Kasumi-1 (cell line): ENCODE results near the gene KIFAP3.
A peak's percentile ranks its signal among the peaks of the same experiment; 100 is the strongest.
"Not testable (repeated sequence)": the region's sequence is repeated elsewhere in the genome, so short reads cannot be mapped to it uniquely, and the experiment has no call there.

Source experiments
- DNase-seq, 2 experiments: peaks; one replicate each; lab custom pipeline; 2025; lab: John Stamatoyannopoulos, UW

KIFAP3 gene

DNA sequence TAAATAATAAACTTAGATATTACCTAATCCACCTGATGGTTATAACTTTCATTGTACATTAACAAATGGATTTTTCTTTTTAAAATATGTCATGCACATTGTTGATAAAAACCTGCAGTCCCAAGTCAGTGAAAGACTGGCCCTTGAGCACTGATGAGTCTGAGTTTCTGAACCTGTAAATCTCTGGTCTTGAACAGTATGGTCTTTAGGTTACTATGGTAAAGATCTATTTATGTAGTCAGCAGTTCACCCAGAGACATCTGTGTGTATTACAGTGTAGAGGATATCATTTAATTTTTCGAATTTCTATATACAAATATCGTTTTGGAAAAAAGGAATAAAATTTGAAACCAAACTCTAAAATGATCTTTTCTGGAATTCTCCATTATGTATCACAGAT is 150.4 kb downstream of the KIFAP3 start:
- DNase-seq = no peak

- DNase-seq = no peak
Measured at GRCh38 chr1:169921080-169921479, 153.4 kb downstream of the KIFAP3 start.

GRCh38 chr1:169918927-169919326 is 155.6 kb downstream of the KIFAP3 start:
- no peak for DNase-seq

- DNase-seq = not testable (repeated sequence)
Measured at GRCh38 chr1:169918220-169918619, 156.3 kb downstream of the KIFAP3 start.

- DNase-seq = no peak
Measured at GRCh38 chr1:169915150-169915549, 159.3 kb downstream of the KIFAP3 start.

DNA sequence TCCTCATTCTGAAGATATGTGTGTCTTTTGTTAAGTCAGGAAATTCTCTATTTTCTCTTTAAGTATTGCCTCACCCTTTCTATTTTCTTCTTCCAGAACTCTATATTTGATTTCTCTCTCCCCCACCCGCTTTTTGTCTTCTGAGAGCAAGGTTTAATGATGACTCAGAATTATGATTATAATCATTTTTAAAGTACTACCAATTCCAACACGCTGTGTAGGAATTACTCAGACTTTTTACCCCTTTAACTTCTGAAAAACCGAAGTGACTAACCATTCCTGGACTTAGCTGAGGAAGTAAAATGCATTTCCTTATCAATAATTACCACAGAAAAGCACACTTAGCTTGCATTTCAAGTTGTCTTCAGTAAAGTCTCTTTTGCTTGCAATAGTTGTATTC is 160.0 kb downstream of the KIFAP3 start:
- no peak for DNase-seq

DNA sequence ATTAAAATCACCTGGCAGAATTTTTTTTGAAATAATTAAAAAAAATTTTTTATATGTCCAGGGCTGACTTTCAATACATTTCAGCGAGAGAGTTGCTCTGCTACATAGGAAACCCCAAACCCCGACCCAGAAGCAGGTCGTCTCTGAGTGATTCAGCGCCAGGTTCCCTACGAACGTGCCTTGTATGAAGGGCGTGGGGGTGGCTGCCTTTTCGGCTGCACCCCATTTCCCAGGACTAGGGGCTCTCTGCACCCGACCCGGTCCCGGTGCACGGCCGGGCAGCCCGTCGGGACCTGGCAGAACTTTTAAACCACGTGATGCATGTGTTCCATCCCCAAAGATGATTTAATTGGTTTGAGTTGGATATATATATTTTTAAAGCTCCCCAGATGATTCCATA is 165.0 kb downstream of the KIFAP3 start:
- DNase-seq = no peak

- DNase-seq = no peak
Measured at GRCh38 chr1:169906938-169907337, 167.6 kb downstream of the KIFAP3 start.

DNA sequence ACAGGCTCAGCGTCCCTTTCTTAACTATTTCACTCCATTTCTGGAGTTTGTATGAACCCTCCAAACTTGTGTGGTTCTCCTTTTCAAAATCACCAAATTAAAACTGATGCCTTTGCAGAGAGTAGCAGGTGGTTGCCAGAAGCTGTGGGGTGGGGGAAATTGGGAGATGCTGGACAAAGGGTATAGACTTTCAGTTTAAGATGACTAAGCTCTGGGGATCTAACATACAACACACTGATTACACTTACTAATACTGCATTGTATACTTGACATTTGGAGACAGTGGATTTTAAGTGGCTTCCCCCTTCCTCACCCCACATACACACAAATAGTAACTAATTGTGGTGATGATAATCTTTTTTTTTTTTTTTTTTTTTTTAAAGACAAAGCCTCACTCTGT is 169.7 kb downstream of the KIFAP3 start:
- no peak for DNase-seq

- no peak for DNase-seq
Measured at GRCh38 chr1:169902751-169903150, 171.7 kb downstream of the KIFAP3 start.

GRCh38 chr1:169901115-169901514 is 173.4 kb downstream of the KIFAP3 start:
- no peak for DNase-seq

DNA sequence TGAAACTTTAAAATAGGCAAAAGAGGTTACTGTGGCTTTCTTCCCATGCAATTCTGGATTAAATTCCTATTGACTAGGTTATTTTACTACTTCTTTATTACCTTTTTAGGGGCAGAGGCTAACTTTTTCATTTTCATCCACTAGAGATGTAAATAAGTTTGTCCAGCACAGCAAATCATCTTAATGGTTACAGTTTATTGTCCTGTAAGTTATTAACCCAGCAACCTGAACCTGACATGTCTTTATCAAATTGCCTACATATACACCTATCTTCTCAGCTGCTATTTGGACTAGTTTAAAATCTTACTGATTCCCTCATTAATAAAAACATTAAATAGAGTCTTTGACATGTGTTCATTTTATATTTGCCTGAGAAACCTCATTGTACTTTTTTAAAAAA is 173.9 kb downstream of the KIFAP3 start:
- no peak for DNase-seq

GRCh38 chr1:169899519-169900217 is 174.8 kb downstream of the KIFAP3 start:
- no peak for DNase-seq

DNA sequence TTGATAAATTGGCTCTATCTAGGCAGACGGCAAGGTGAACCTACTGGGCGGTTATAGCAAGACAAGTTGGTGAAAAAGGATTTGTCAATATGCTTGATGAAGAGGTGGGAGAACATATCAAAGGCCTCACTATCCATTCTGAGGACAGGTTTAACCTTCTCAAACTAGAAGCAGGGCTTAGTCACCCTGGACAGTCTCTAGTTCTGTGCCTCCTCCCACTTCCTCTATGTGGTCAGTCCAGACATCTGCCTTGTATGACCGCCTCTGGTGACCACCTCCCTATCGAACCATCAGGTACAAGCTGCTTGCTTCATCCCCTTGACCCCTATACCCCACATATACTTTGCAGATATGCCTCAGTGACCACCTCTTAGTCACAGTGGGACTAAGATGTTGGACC is 178.5 kb downstream of the KIFAP3 start:
- no peak for DNase-seq

DNA sequence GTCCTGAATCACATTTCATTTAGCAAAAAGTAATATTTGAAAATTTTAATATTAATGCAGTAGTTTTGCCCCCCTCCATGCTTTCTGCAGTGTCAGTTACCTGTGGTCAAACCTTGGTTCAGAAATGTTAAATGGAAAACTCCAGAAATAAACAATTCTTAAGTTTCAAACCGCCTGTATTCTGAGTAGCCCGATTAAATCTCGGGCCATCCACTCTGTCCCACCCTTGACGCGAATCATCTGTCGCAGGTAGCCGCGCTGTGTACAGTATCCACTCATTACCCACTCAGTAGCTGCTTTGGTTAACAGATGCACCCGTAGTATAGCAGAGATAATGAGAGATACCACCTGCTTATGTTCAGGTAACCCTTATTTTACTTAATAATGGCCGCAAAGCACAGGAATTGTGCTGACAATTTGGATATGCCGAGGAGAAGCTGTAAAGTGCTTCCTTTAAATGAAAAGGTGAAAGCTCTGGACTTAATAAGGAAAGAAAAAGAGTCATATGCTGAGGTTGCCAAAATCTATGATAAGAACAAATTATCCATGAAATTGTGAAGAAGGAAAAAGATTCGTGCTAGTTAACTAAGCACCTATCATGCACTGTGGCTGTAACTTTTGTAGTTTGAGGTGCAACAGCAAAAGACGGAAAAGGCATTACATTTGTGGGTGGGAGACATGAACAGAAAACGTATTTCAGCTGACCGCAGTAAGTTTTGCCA is 179.9 kb downstream of the KIFAP3 start:
- no peak for DNase-seq

GRCh38 chr1:169893645-169894423 is 180.7 kb downstream of the KIFAP3 start, which contains the start of gene SCYL3:
Gene SCYL3, minus strand, starts transcription at chr1:169893896. Its CDS starts 5,056 bp downstream, at chr1:169888840.
- peak; percentile 98 to 99 for DNase-seq

DNA sequence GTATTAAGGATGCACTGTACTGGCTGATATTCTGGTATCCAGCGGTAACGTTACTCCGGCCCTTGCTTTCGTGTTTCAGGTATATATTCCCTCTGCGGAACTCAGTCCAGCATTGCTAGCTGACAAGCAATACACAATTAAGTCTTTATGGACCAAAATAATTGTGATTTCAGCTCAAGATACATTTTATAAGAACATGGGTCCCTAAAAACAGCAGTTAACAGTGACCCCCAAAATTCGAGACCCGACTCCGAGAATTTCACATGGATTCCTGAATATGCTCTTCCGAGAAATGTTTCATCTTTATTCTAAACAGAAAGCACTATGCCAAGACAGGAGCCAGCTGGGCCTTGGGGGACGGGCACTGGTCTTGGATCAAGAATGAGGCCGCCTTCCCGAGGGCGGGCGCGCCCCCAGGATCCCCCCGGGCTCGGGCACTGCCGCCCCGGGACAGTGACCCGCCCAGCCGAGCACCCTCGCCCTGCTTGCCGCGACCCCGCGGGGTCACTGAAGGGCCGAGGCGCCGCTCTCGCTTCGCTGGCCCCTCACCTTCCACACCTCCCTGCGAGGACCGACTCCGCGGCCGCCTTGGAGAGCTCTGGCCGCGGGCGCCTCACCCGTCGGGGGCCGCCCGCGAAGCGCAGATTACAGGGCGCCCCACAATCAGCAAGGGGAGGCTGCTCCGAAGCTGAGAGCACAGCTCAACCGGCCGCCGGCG is 181.4 kb downstream of the KIFAP3 start:
- DNase-seq = peak; percentile 31 to 36

DNA sequence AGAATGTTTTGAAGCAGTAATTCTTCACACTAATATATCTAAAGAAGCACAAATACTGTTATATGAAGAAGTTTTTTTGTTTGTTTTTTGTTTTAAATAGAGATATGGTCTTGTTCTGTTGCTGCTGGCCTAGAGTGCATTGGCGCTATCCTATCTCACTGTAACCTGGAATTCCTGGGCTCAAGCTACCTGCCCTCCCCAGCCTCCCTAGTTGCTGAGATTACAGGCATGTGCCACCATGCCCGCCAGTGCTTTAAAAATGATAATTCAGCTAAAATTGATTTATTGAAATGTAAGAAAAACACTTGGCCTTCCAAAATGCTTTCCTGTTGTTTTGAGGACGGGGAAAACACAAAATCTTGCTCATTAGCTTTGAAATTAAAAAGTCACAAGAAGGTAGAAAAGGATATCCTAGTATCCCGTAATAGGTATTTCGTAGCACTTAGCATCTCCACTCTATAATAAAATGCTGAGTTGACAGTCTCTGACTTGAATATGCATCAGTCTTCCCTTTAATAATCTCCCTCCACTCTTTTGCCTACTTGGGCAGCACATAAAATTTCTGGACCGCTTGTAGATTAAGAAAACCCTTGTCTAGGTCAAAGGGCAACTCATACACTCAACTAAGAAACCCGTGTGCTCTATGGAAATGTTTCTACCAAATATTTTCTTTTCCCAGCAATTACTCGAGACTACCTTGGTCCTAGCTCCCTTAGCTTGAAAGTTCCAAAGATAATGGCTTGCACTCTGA is 182.1 kb downstream of the KIFAP3 start:
- no peak for DNase-seq

GRCh38 chr1:169891539-169891885 is 183.0 kb downstream of the KIFAP3 start:
- DNase-seq = no peak

GRCh38 chr1:169890761-169891538 is 183.5 kb downstream of the KIFAP3 start:
- DNase-seq = peak in 1 of 2 experiments; percentile 12

DNA sequence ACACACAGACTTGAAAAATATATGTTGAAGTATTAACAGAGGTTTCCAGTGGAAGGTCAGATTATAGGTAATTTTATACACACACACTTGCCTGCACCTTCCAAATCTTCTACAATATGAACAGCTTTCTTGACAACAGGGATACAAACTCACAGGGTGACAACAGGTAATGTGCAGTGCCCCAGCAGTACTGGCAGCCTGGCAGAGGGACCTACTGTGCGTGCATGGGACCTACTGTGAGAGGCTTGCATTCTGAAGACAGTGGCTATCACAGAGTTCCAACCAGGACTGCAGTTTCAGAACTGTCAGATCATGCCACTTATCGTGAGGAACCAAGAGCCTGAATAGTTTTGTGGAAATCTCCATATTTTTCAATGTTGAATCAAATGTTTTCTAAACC is 184.6 kb downstream of the KIFAP3 start:
- DNase-seq = no peak
